ENCODE results near the gene TECPR2. TPM values are rescaled to one million over a fixed set of nuclear protein-coding genes. Genes with fewer than 3 reads are reported as not detected.

TECPR2 gene
- total RNA-seq, 1 experiment from 2014 or later: 21.3 TPM

DNA sequence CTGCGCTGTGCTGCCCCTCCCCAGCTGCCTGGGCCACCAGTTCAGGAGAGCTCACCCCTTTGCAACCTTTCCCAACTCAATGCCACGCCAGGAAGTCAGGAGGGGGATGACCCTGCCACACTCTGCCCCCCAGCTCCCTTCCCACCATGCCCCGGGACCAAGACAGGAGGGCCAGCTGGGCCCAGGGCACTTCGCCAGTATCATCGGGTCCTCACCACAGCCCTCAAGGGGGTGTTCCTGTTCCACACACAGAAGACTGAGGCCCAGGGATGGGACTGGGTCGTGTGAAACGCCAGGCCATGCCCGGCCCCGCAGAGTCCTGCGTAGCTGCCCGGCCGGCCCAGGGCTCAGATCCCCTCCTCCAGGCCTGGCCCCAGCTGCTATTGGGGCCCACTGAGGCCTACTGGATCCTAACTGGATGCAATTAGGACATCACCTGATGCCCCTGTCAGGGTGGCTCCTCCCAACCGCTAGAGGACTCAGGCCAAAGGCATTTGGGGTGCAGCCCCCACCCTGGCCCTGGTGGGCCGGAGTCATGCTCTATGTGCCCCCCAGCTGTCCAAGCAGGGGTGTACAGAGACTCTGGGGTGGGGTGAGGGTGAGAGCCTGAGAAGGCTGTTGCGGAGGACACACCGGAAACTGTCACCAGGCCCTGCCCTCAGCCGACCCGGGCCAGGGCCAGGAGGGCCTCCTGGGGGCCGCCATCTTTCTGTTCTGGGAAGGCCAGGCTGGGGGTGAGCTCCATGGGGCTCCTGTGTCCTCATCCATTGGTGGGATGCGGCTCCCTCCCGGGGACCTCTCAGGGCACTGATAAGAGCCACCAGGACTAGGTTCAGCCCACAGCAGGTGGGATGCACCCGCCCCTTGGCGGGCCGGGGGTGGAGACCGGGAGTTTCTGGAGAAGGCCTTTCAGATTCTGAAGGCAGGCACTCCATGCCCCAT, 176.1 kb downstream of the TECPR2 start:
- H3K9me3 Mint-ChIP-seq: no peaks in the 10 kb centered on the region
- H3K27ac Mint-ChIP-seq: no peak overlapping the region
- DNase-seq (ENCODE audit: low spot score): no peak
- peaks cover 4% of the 10 kb centered on the region for H3K27me3 Mint-ChIP-seq (ENCODE audit: low read depth)
- ATAC-seq: no peak
- H3K36me3 Mint-ChIP-seq: no peaks in the 10 kb centered on the region
- no peak overlapping the region for H3K4me3 Mint-ChIP-seq
- CTCF ChIA-PET: interaction anchor here (4.7 kb wide), 1 partner anchor 14 kb away, joined by 24 read pairs; no protein-coding TSS in a partner anchor
- H3K4me1 Mint-ChIP-seq: peaks cover under 1% of the 10 kb centered on the region
- TF ChIP-seq GABPB1 (CRISPR knock-in tag; IDR thresholded peaks at IDR 0.05): peak; percentile 41; the same call in 1 of the 2 replicates
- TF ChIP-seq, protein P1, sequence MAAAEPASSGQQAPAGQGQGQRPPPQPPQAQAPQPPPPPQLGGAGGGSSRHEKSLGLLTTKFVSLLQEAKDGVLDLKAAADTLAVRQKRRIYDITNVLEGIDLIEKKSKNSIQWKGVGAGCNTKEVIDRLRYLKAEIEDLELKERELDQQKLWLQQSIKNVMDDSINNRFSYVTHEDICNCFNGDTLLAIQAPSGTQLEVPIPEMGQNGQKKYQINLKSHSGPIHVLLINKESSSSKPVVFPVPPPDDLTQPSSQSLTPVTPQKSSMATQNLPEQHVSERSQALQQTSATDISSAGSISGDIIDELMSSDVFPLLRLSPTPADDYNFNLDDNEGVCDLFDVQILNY (CRISPR knock-in tag; IDR thresholded peaks at IDR 0.05): no peak
- TF ChIP-seq, protein P2, sequence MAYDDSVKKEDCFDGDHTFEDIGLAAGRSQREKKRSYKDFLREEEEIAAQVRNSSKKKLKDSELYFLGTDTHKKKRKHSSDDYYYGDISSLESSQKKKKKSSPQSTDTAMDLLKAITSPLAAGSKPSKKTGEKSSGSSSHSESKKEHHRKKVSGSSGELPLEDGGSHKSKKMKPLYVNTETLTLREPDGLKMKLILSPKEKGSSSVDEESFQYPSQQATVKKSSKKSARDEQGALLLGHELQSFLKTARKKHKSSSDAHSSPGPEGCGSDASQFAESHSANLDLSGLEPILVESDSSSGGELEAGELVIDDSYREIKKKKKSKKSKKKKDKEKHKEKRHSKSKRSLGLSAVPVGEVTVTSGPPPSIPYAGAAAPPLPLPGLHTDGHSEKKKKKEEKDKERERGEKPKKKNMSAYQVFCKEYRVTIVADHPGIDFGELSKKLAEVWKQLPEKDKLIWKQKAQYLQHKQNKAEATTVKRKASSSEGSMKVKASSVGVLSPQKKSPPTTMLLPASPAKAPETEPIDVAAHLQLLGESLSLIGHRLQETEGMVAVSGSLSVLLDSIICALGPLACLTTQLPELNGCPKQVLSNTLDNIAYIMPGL (CRISPR knock-in tag; IDR thresholded peaks at IDR 0.05): 0 out of 2 replicates have a peak, but pooled peaks have one; percentile 14
- POLR2A ChIA-PET: interaction anchor here (0.6 kb wide), 1 partner anchor 201 kb away, joined by 3 read pairs; no protein-coding TSS in a partner anchor

DNA sequence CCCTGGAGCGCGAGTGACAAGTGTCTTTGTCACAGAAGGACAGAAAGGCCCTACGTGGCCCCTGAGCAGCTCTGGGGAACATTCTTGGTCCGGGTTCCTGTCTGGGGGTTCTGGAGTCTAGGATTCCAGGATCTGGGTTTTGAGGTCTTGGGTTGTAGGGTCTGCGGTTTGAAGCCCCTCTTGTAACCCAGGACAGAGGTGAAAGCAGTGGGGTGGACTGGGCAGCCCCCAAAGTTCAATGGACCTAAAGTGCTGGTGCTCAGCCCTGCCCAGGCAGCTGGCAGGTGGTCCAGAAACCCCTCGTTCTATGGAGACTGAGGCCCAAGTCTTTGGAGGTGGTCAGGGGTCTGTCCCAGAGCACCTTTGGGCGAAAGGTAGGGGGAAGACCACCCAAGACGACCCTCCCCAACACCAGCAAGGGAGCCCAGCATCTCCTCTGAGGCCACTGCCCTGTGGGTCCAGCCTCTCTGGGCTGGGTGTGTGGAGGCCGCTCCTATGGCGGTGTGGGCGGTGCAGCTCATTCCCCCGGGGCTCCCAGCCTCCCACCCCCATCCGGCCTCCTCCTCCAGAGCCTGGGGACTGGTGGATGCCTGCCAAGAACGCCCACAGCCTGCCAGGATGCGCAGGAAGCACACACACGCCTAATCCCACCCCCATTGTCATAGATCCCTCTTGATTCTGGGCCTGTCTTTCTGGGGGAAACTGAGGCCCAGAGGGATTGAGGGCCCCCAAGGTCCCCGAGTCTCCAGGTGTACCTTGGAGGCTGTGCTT, 177.0 kb downstream of the TECPR2 start:
- Mint-ChIP-seq H3K36me3 (no peaks in the 10 kb centered on the region), H3K9me3 (no peaks in the 10 kb centered on the region), H3K4me3 (no peak overlapping the region), H3K4me1 (peaks cover 5% of the 10 kb centered on the region), H3K27ac (no peak overlapping the region), H3K27me3 (ENCODE audit: low read depth) (peaks cover 8% of the 10 kb centered on the region)
- ChIA-PET POLR2A (interaction anchor here (0.5 to 1.1 kb wide), 3 partner anchors 30 to 373 kb away, joined by 3 read pairs; partner anchors contain the start of gene ANKRD9), CTCF (interaction anchor here (3.4 kb wide), 1 partner anchor 15 kb away, joined by 18 read pairs; no protein-coding TSS in a partner anchor)
- DNase-seq (ENCODE audit: low spot score) (no peak), ATAC-seq (no peak)
- TF ChIP-seq GABPB1 (CRISPR knock-in tag; IDR thresholded peaks at IDR 0.05): no peak
- TF ChIP-seq, protein P3, sequence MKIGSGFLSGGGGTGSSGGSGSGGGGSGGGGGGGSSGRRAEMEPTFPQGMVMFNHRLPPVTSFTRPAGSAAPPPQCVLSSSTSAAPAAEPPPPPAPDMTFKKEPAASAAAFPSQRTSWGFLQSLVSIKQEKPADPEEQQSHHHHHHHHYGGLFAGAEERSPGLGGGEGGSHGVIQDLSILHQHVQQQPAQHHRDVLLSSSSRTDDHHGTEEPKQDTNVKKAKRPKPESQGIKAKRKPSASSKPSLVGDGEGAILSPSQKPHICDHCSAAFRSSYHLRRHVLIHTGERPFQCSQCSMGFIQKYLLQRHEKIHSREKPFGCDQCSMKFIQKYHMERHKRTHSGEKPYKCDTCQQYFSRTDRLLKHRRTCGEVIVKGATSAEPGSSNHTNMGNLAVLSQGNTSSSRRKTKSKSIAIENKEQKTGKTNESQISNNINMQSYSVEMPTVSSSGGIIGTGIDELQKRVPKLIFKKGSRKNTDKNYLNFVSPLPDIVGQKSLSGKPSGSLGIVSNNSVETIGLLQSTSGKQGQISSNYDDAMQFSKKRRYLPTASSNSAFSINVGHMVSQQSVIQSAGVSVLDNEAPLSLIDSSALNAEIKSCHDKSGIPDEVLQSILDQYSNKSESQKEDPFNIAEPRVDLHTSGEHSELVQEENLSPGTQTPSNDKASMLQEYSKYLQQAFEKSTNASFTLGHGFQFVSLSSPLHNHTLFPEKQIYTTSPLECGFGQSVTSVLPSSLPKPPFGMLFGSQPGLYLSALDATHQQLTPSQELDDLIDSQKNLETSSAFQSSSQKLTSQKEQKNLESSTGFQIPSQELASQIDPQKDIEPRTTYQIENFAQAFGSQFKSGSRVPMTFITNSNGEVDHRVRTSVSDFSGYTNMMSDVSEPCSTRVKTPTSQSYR (CRISPR knock-in tag; IDR thresholded peaks at IDR 0.05): no peak
- TF ChIP-seq, protein P4, sequence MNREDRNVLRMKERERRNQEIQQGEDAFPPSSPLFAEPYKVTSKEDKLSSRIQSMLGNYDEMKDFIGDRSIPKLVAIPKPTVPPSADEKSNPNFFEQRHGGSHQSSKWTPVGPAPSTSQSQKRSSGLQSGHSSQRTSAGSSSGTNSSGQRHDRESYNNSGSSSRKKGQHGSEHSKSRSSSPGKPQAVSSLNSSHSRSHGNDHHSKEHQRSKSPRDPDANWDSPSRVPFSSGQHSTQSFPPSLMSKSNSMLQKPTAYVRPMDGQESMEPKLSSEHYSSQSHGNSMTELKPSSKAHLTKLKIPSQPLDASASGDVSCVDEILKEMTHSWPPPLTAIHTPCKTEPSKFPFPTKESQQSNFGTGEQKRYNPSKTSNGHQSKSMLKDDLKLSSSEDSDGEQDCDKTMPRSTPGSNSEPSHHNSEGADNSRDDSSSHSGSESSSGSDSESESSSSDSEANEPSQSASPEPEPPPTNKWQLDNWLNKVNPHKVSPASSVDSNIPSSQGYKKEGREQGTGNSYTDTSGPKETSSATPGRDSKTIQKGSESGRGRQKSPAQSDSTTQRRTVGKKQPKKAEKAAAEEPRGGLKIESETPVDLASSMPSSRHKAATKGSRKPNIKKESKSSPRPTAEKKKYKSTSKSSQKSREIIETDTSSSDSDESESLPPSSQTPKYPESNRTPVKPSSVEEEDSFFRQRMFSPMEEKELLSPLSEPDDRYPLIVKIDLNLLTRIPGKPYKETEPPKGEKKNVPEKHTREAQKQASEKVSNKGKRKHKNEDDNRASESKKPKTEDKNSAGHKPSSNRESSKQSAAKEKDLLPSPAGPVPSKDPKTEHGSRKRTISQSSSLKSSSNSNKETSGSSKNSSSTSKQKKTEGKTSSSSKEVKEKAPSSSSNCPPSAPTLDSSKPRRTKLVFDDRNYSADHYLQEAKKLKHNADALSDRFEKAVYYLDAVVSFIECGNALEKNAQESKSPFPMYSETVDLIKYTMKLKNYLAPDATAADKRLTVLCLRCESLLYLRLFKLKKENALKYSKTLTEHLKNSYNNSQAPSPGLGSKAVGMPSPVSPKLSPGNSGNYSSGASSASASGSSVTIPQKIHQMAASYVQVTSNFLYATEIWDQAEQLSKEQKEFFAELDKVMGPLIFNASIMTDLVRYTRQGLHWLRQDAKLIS (CRISPR knock-in tag; IDR thresholded peaks at IDR 0.05; ENCODE audit: borderline replicate concordance): no peak
- TF ChIP-seq ETV6 (CRISPR knock-in tag; IDR thresholded peaks at IDR 0.05): no peak
- TF ChIP-seq CREB1 (CRISPR knock-in tag; IDR thresholded peaks at IDR 0.05): no peak
- TF ChIP-seq, protein P5, sequence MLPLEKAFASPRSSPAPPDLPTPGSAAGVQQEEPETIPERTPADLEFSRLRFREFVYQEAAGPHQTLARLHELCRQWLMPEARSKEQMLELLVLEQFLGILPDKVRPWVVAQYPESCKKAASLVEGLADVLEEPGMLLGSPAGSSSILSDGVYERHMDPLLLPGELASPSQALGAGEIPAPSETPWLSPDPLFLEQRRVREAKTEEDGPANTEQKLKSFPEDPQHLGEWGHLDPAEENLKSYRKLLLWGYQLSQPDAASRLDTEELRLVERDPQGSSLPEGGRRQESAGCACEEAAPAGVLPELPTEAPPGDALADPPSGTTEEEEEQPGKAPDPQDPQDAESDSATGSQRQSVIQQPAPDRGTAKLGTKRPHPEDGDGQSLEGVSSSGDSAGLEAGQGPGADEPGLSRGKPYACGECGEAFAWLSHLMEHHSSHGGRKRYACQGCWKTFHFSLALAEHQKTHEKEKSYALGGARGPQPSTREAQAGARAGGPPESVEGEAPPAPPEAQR (CRISPR knock-in tag; IDR thresholded peaks at IDR 0.05): no peak
- no peak for TF ChIP-seq FOXP1 (CRISPR knock-in tag; IDR thresholded peaks at IDR 0.05; ENCODE audit: borderline replicate concordance)
- TF ChIP-seq NFE2L1 (CRISPR knock-in tag; IDR thresholded peaks at IDR 0.05): no peak
- no peak for TF ChIP-seq CREM (CRISPR knock-in tag; IDR thresholded peaks at IDR 0.05)
- TF ChIP-seq, protein P6, sequence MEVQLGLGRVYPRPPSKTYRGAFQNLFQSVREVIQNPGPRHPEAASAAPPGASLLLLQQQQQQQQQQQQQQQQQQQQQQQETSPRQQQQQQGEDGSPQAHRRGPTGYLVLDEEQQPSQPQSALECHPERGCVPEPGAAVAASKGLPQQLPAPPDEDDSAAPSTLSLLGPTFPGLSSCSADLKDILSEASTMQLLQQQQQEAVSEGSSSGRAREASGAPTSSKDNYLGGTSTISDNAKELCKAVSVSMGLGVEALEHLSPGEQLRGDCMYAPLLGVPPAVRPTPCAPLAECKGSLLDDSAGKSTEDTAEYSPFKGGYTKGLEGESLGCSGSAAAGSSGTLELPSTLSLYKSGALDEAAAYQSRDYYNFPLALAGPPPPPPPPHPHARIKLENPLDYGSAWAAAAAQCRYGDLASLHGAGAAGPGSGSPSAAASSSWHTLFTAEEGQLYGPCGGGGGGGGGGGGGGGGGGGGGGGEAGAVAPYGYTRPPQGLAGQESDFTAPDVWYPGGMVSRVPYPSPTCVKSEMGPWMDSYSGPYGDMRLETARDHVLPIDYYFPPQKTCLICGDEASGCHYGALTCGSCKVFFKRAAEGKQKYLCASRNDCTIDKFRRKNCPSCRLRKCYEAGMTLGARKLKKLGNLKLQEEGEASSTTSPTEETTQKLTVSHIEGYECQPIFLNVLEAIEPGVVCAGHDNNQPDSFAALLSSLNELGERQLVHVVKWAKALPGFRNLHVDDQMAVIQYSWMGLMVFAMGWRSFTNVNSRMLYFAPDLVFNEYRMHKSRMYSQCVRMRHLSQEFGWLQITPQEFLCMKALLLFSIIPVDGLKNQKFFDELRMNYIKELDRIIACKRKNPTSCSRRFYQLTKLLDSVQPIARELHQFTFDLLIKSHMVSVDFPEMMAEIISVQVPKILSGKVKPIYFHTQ (CRISPR knock-in tag; IDR thresholded peaks at IDR 0.05): no peak
- TF ChIP-seq, protein P7, sequence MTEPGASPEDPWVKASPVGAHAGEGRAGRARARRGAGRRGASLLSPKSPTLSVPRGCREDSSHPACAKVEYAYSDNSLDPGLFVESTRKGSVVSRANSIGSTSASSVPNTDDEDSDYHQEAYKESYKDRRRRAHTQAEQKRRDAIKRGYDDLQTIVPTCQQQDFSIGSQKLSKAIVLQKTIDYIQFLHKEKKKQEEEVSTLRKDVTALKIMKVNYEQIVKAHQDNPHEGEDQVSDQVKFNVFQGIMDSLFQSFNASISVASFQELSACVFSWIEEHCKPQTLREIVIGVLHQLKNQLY (CRISPR knock-in tag; IDR thresholded peaks at IDR 0.05): no peak
- no peak for TF ChIP-seq ZNF416 (CRISPR knock-in tag; IDR thresholded peaks at IDR 0.05)
